Gastroesophageal sphincter (tissue), 3 donors: Measurements from ENCODE around the gene NKAIN2.

Source experiments
- EP300 ChIP-seq: sonication (generic); formaldehyde crosslinking; IDR thresholded peaks from one replicate; pipeline ENCODE4 v1.6.1; 2017; ENCODE audit warnings: antibody characterized with exemption, mild to moderate bottlenecking
- POLR2A ChIP-seq, 2 donors: fragments of 450-650 bp; IDR thresholded peaks; one replicate each; pipeline ENCODE4 v1.6.1; 2017; ENCODE audit warnings: antibody characterized with exemption in 2 of 2, mild to moderate bottlenecking in 2 of 2, moderate library complexity in 1 of 2
- POLR2AphosphoS5 ChIP-seq: sonication (generic); formaldehyde crosslinking; IDR thresholded peaks from one replicate; pipeline ENCODE4 v1.6.1; 2017; ENCODE audit warnings: antibody characterized with exemption
- TF ChIP-seq, protein P1 (sequence below), 4 experiments: fragments of 200-600 bp in 2 of 4; fragments of 450-650 bp in 2 of 4; sonication (generic) in 1 of 4; IDR thresholded peaks; one replicate each; pipeline ENCODE4 v1.5.1; 2017 to 2019; ENCODE audit warnings: antibody characterized with exemption in 4 of 4, mild to moderate bottlenecking in 2 of 4, moderate library complexity in 2 of 4

DNA sequence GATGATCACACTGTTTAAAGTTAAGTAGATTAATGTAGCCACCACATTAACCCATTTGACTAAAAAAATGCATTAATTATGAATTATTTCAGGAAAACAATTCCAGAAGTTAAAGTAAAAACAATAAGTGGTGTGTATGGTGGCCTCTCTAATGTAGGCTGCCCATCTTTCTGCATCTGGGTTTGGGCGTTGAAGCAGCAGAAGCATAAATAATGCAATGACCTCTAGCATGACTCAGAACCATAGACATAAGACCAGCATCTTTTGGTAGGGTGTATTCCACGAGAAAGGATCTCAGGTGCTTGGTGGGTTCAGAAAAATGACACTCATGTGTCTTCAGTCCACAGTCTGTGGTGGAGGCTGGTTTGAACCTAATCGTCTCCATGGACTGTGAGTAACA is 18.6 kb upstream of the NKAIN2 start:
- TF ChIP-seq, protein P1, sequence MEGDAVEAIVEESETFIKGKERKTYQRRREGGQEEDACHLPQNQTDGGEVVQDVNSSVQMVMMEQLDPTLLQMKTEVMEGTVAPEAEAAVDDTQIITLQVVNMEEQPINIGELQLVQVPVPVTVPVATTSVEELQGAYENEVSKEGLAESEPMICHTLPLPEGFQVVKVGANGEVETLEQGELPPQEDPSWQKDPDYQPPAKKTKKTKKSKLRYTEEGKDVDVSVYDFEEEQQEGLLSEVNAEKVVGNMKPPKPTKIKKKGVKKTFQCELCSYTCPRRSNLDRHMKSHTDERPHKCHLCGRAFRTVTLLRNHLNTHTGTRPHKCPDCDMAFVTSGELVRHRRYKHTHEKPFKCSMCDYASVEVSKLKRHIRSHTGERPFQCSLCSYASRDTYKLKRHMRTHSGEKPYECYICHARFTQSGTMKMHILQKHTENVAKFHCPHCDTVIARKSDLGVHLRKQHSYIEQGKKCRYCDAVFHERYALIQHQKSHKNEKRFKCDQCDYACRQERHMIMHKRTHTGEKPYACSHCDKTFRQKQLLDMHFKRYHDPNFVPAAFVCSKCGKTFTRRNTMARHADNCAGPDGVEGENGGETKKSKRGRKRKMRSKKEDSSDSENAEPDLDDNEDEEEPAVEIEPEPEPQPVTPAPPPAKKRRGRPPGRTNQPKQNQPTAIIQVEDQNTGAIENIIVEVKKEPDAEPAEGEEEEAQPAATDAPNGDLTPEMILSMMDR (IDR thresholded peaks at IDR 0.05) = no peak
- TF ChIP-seq EP300 (no peak), POLR2A (IDR thresholded peaks at IDR 0.05) (no peak), POLR2AphosphoS5 (no peak)
